Epithelial cell of esophagus (primary cell): ENCODE results near the gene DNER.

Experiments
- DNase-seq: peaks from one replicate; pipeline ENCODE4 v3.0.0; 2010; ENCODE audit warnings: low read depth
- H3K4me3 ChIP-seq: 2 replicates; pipeline ENCODE4 v1.5.1; 2011; ENCODE audit warnings: mild to moderate bottlenecking, low read length, control low read depth
- CTCF ChIP-seq: IDR thresholded peaks from 2 replicates; pipeline ENCODE4 v1.5.1; 2011; ENCODE audit warnings: low read depth, mild to moderate bottlenecking, low read length, control low read depth, inconsistent platforms; ENCODE audit not compliant: insufficient read depth; ENCODE audit errors: missing control alignments

DNER gene

GRCh38 chr2:229526951-229527350 is 187.4 kb downstream of the DNER start:
- no peak for DNase-seq
- no peak overlapping the region for H3K4me3 ChIP-seq
- TF ChIP-seq CTCF: no peak

GRCh38 chr2:229524799-229525198 is 189.6 kb downstream of the DNER start:
- DNase-seq: no peak
- no peak overlapping the region for H3K4me3 ChIP-seq
- no peak for TF ChIP-seq CTCF

GRCh38 chr2:229523663-229524062 is 190.7 kb downstream of the DNER start:
- no peak overlapping the region for H3K4me3 ChIP-seq
- DNase-seq: no peak
- TF ChIP-seq CTCF: no peak

- no peak for TF ChIP-seq CTCF
- DNase-seq: no peak
- H3K4me3 ChIP-seq: no peak overlapping the region
These were observed 192.8 kb downstream of the DNER start for GRCh38 chr2:229521576-229521975.

GRCh38 chr2:229520691-229521096 is 193.7 kb downstream of the DNER start:
- H3K4me3 ChIP-seq: no peak overlapping the region
- DNase-seq: no peak
- no peak for TF ChIP-seq CTCF

GRCh38 chr2:229519655-229520430 is 194.5 kb downstream of the DNER start:
- no peak for TF ChIP-seq CTCF

More at GRCh38 chr2:229519655-229520430, 194.5 kb downstream of the DNER start:
- DNase-seq: peak; percentile 4
- H3K4me3 ChIP-seq: no peak overlapping the region
